NCI-H748 (cell line): ENCODE data around the gene GALNT18.

Source experiments
- DNase-seq: peaks from one replicate; lab custom pipeline; 2025; ENCODE audit not compliant: unreplicated experiment; lab: John Stamatoyannopoulos, UW

The GALNT18 gene

GRCh38 chr11:11289669-11290068 is 332.1 kb downstream of the GALNT18 start:
- DNase-seq, result no peak

GRCh38 chr11:11288972-11289616 is 332.7 kb downstream of the GALNT18 start:
- DNase-seq, result no peak

GRCh38 chr11:11284481-11284880 is 337.3 kb downstream of the GALNT18 start:
- no peak for DNase-seq

GRCh38 chr11:11281626-11282025 is 340.2 kb downstream of the GALNT18 start:
- no peak for DNase-seq

- no peak for DNase-seq
Measured at GRCh38 chr11:11280826-11281225, 341.0 kb downstream of the GALNT18 start.

GRCh38 chr11:11279956-11280689 is 341.7 kb downstream of the GALNT18 start:
- DNase-seq, result peak; percentile 89

- no peak for DNase-seq
Measured at GRCh38 chr11:11272254-11272653, 349.6 kb downstream of the GALNT18 start.

- DNase-seq, result no peak
Measured at GRCh38 chr11:11270236-11270775, 351.5 kb downstream of the GALNT18 start.

GRCh38 chr11:11268706-11269105 is 353.1 kb downstream of the GALNT18 start:
- no peak for DNase-seq

GRCh38 chr11:11268119-11268518 is 353.7 kb downstream of the GALNT18 start:
- no peak for DNase-seq

- DNase-seq, result no peak
Measured at GRCh38 chr11:11267312-11267711, 354.5 kb downstream of the GALNT18 start.

GRCh38 chr11:11265994-11266606 is 355.7 kb downstream of the GALNT18 start:
- peak; percentile 59 for DNase-seq

GRCh38 chr11:11265320-11265719 is 356.5 kb downstream of the GALNT18 start:
- no peak for DNase-seq

- peak; percentile 92 for DNase-seq
Measured at GRCh38 chr11:11263238-11264005, 358.4 kb downstream of the GALNT18 start.

GRCh38 chr11:11262171-11262920 is 359.5 kb downstream of the GALNT18 start:
- DNase-seq, result no peak

GRCh38 chr11:11261629-11262028 is 360.2 kb downstream of the GALNT18 start:
- DNase-seq, result no peak

GRCh38 chr11:11260903-11261302 is 360.9 kb downstream of the GALNT18 start:
- no peak for DNase-seq

- DNase-seq, result no peak
Measured at GRCh38 chr11:11253995-11254394, 367.8 kb downstream of the GALNT18 start.

GRCh38 chr11:11253497-11253896 is 368.3 kb downstream of the GALNT18 start:
- no peak for DNase-seq

GRCh38 chr11:11252403-11252802 is 369.4 kb downstream of the GALNT18 start:
- peak; percentile 75 for DNase-seq
